ENCODE measurements around the gene CNTRL.

Gene CNTRL

GRCh38 chr9:121182101-121182836 lies 107.5 kb downstream of the CNTRL start:
- no peak for DNase-seq

- DNase-seq, result no peak
Measured at GRCh38 chr9:121182989-121183388, 108.2 kb downstream of the CNTRL start.

DNA sequence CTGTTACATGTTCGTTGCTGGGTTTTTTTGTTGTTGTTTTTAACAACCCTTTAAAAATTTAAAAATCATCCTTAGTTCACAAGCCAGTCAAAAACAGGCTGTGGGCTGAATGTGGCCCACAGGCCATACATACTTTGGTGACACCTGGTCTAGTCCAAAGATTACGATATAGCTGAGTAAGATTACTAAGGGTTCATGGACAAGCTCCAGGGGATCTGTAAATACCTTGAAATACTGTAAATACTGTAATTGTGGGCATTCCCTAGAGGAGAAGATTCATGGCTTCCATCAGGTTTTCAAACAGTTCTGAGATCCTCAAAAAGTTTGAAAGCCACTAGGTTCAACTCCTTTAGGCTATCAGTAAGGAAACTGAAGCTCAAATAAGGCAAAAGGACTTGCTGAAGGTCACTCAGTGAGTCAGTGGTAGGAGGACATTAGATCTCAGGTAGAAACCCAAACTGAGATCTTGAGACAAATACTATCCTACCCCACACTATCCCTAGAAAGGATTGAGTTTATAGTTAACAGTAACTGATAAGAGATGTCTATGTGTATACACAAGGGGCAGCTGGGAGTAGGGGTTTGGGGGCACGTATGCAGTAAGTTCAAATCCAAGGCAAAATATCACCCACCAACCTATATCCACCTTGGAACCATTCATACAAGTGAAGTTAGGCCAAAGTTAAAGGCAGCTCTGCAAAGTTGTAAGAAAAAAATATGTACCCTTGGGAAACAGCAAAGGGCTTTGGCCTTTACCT lies 109.1 kb downstream of the CNTRL start:
- no peak for DNase-seq

DNA sequence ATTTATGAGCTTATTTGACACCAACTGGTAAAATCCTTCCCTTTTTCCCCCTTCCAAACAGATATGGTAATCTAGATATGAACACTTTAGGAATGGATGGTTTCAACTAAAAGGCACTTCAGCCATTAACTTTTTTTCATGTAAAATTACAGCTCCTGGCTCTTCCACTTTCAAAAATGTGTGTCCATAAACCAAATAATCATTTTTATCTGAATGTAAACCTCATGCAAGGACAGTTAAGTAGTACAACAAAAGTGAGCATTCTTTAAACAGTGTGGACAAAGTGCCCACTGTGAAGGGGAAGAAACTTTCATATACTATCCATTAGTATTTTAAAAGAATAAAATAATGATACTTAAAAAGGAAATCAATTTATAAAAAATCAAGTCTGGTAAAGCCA lies 109.7 kb downstream of the CNTRL start:
- DNase-seq, result no peak

- no peak for DNase-seq
Measured at GRCh38 chr9:121185178-121185745, 110.5 kb downstream of the CNTRL start.

- DNase-seq, result no peak
Measured at GRCh38 chr9:121185774-121186403, 111.1 kb downstream of the CNTRL start.

- no peak for DNase-seq
Measured at GRCh38 chr9:121187636-121188305, 113.0 kb downstream of the CNTRL start.

DNA sequence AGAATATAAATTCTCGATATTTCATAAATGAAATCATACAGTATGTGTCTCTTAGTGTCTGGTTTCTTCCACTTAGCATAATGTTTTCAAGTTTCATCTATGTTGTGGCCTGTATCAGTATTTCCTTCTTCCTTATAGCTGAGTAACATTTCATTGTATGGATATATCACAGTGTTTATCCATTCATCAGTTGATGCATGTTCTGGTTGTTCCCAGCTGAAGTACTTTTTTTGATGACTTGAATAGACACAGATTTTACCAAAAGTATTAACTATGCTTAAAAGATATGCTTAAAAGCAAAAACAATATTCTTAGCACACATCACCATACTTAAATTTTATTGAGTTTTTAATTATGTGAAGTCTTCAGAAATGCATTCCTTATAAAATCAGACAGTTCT lies 114.3 kb downstream of the CNTRL start:
- no peak for DNase-seq

- DNase-seq, result no peak
Measured at GRCh38 chr9:121189660-121190059, 114.9 kb downstream of the CNTRL start.

GRCh38 chr9:121191235-121191634 lies 116.5 kb downstream of the CNTRL start:
- DNase-seq, result no peak

- no peak for DNase-seq
Measured at GRCh38 chr9:121192518-121192917, 117.8 kb downstream of the CNTRL start.

- no peak for DNase-seq
Measured at GRCh38 chr9:121192959-121193640, 118.3 kb downstream of the CNTRL start.

GRCh38 chr9:121194730-121195129 lies 120.0 kb downstream of the CNTRL start:
- DNase-seq, result no peak

- DNase-seq, result no peak
Measured at GRCh38 chr9:121196389-121196788, 121.6 kb downstream of the CNTRL start.

GRCh38 chr9:121197132-121197531 lies 122.4 kb downstream of the CNTRL start:
- DNase-seq, result no peak

- DNase-seq, result no peak
Measured at GRCh38 chr9:121198512-121199042, 123.8 kb downstream of the CNTRL start.

DNA sequence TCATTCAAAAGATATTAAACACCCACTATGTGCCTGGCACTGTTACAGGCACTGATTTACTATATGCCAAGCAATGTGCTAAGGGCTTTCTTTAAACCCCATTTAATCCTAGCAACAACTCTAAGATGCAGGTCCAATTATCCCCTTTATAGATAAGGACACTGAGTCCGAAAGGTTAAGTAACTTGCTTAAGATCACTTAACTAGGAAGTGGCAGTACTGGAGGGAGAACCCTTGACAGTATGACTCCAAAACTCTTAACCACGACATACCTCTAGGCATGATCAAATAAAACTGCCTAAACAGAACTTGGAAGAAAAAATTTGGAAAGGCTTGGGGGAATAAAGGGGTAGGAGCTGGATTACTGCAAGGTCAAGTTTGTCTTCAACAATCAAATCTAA lies 125.2 kb downstream of the CNTRL start:
- no peak for DNase-seq

DNA sequence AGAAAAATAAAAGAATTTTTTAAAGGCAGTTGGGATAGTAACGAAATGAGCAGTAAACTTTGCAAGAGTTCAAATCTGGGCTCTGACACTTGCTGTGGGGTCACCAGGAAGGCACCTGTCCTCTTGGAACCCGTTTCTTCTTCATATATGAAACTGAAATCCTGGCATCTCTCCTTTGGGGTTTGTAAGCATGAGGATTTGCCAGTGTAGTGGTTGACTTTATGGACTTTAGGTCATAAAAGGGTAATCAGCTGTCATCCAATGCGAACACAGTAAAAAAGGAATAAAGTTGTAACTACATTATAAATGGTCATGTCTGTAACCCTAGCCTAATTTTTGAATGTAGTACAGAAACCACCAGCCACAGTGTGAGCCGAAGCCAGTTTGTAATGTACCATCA lies 125.6 kb downstream of the CNTRL start:
- no peak for DNase-seq

DNA sequence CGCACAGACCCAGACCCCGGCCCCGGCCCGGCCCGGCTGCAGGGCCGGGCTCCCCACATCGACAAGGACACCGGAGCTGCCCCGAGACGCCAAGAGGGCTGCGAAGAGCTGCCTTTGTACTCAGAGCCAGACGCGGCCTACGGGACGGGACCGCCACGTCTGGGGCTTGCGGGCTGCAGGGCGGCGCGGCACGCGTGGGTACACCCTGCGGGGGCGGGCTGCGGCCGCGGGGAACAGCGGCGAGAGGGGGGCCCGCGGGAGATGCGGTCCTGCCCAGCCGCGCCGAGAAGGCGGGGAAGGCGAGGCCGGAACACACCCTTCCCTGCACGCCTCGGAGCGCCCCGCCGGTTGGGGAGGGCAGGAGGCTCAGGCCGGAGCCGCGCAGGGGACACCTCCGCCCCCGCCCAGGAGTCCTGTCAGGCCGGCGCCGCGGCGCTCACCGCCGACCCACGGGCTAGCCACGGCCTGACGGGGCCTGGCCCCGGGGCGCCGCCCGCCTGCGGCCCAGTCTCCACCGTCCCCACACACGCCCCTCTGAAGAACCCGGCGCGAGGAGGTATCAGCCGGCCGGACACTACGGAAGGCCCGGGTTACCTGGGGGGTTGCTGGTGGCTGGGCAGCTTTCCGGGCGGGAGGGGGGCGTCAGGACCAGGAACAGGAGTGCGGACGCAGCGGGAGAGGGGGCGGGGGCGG lies 126.4 kb downstream of the CNTRL start:
- DNase-seq, result peak; percentile 29

DNA sequence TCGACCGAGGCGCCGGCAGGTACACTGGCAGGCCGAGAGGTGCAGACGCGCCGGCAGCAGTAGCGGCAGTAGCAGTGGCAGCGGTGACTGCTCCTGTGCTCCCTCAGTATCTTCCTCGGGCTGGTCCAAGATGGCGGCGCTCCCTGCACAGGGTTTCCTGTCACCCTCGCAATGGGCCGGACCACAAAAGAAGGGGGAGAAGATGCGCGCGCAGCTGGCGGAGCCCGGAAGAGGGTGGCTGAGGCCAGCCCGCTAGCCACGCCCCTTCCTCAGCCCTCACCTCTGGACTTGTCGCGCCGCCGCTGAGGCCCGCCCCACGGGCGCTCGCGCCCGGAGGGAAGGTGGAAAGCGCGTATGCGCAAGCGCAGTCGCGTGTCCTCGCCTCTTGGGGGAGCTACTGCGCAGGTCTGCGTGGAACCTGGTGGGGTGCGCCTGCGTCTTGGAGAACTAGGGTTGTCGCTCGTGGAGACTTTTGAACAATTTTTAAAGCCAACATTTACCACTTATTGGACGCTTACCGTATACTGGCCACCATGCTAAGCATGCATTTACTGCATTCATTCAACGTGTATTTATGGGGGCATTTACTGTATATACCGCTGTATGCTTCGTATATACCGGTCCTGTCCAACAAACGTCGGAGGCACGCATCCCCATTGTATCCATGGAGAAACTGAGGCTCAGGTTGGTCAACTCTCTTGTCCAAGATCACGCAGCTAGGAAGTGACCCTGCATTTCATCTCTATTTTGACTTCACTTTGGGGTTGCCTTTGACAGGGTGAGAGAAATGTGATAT lies 127.2 kb downstream of the CNTRL start, which contains the start of gene RAB14:
RAB14 (minus strand) TSS at position 132 of the 796 bp plus-strand sequence. CDS start 8,457 bp downstream, outside the sequence.
- peak; percentile 100 for DNase-seq

Measured in activated CD4-positive, alpha-beta T cell treated with anti-CD3 and anti-CD28 coated beads for 1 hour (primary cell).